ENCODE results near the gene NCF1.
A peak's percentile ranks its signal among the peaks of the same experiment; 100 is the strongest.
"Not testable (repeated sequence)": the region's sequence is repeated elsewhere in the genome, so short reads cannot be mapped to it uniquely, and the experiment has no call there.

NCF1 gene

DNA sequence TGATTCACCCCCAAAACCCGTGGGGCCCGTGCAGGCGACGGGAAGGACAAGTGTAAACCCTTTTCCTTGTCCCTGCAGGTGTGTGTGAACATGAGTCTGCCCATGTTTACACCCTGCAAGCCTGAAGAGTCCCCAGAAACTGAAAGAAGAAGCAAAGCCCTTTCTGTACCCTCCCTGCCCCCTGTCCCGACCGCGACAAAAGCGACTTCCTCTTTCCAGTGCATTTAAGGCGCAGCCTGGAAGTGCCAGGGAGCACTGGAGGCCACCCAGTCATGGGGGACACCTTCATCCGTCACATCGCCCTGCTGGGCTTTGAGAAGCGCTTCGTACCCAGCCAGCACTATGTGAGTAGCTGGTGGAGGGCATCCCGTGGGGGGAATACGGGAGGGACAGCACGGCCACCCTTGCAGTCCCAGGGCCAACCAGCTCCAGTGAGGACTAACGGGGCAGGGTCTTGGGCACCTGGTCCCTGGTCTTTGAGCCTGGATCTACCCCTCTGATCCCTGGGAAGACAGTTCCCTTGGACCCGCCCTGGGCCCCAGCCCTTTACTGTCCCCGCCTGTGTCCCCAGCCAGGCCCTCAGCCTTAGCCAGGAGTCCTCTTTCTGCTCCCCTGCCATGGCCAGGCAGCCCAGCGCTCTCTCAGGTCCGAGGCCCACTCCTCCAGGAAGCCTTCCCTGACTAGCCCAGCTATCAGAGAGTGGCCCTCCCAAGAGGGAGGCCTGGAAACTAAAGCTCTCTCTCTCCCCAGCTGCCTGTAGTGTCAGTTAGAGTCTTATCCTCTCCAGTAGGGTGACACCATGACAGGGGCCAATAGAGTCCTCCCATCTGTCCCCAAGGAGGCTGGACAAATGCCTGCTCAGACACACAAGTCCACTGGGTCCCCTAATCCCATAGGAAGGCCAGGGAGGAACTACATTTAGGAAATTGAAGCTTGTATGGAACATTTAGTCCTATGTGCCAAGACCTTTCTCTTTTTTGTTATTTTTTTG lies at the start of gene NCF1:
TSS of gene NCF1 (plus strand) at position 252 of the 991 bp plus-strand sequence. CDS start at position 273, 21 bp downstream.
- not testable (repeated sequence) for DNase-seq

DNA sequence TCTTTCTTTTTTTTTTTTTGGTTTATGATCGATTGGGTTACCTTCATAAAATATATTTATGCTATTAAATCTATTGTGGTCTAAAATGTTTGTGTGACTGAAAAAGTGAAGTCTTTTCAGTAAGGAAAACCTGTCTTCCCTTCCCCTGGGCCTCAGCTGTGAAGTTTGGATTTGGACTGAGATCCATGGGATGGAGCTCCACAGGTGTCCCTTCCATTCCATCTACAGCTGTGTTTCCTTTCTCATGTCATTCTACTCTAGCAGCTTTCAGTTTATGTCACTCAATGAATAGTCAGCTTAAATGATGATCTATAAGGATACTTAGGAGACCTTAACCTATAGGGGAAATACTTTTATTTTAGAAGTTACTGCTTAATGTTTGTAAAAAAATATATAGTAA lies 48.0 kb upstream of the NCF1 start:
- no peak for DNase-seq

DNA sequence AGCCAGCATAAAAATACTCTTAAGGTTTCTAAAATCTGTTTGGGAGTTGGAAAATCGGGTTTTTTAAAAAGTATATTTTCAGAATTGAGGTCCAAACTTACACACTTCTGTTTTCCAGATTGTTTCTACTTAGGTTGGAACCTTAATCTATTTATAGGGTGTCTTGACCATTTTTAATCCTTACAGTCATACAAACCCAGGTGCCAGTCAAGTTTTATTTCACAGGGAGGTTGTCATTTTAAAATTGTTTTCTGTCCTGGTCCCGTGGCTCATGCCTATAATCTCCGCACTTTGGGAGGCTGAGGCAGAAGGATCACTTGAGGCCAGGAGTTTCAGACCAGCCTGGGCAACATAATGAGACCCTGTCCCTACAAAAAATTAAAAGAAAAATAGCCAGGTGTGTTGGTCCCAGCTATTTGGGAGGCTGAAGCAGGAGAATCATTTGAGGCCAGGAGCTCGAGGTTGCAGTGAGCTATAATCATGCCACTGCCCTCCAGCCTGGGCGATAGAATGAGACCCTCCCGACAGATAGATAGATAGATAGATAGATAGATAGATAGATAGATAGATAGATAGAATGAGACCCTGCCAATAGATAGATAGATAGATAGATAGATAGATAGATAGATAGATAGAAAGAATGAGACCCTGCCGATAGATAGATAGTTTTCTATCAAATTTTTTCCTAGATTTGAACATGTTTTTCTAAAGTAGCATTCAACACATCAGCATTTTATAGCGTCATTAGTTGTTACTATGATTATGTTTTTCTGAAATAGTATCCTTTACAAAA lies 47.3 kb upstream of the NCF1 start:
- DNase-seq = no peak

DNA sequence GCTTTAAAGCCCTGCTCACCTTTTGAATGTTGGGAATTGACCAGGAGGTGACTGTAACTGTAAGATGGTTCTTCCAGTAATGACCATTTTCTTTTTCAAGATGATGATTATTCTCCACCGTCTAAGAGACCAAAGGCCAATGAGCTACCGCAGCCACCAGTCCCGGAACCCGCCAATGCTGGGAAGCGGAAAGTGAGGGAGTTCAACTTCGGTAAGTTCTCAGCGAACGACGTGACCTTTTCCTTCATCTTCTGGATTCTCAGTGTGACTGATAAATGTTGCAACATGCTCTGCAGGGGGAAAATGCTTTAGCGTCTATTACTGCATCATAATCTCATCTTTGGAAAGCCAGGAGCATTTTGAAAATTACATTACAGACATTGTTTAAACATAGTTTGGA lies 45.1 kb upstream of the NCF1 start:
- not testable (repeated sequence) for DNase-seq

DNA sequence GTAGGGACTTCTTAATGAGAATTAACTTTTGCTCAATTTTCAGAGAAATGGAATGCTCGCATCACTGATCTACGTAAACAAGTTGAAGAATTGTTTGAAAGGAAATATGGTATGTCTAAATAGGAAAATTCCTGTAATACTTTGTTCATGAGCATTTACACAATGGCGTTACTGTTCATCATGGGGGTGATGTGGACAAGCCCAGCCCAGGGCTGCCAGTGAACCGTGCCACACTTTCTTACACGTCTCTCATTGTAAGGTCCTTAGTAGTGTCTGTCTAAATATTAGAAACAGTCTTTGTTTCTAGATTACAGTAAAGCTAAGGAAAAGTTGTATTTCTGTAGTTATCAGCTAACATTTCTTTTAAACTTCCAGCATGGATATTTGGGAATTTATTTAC lies 43.6 kb upstream of the NCF1 start:
- not testable (repeated sequence) for DNase-seq

DNA sequence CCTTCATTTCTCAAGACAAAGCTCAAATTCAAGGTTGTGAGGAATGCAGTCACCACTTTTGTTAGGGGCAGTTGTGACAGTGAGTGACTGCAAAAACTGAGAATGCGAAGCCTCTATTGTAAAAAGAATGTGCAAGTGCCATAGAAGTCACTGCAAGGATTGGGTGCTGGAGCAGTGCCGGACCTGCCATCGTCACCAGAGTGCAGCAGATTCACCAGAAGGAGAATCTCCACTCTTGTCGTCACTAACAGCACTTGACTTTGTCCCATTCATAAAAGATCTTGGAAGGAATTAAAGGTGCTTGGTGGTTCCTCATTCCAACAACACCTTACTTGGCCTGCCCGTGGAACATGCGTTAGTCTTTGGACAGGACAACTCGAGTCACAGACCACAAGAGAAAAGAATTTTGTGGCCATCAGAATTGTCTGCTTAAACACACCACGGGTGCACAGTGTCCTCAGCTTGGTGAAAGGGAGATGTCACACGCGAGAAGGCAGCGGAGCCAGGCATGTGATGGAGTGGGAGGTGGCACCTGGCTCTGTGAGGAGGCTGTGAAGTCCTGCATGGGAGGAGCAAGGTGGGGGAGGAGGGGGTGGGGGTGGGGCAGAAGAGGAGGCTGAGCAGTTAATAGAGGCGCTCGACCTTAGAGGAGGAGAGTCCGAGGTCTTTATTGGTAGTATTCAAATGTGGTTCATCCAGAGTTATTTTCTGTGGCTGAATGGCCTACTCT lies 33.7 kb upstream of the NCF1 start:
- not testable (repeated sequence) for DNase-seq

DNA sequence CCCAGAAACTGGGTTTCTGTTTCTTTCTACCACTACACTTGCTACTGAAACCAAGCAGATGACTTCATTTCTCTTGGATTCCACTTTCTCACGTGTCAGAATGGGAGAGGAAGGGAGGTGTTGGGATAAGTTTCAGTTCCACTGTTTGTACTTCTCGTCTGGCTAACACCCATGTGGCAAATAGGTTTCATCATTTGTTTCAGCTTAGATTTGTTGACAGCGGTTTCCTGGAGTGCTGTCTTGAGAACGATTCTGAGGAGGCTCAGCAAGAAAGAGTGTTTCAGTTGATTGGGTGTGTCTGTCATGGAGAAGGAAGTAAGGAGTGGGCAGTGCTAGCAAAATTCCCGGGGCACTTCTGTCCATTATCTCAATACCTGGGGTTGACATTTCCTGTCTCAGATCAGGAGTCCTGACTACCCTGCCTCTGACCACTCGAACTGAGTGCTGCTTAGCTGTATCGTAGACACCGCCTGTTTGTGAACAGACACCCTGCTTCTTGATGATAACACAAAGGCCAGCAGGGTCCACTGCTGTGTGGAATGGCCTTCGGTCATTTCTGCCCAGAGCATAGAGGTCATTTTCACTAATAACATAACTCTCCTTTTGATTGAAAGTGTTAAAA lies 29.8 kb upstream of the NCF1 start:
- DNase-seq = not testable (repeated sequence)

DNA sequence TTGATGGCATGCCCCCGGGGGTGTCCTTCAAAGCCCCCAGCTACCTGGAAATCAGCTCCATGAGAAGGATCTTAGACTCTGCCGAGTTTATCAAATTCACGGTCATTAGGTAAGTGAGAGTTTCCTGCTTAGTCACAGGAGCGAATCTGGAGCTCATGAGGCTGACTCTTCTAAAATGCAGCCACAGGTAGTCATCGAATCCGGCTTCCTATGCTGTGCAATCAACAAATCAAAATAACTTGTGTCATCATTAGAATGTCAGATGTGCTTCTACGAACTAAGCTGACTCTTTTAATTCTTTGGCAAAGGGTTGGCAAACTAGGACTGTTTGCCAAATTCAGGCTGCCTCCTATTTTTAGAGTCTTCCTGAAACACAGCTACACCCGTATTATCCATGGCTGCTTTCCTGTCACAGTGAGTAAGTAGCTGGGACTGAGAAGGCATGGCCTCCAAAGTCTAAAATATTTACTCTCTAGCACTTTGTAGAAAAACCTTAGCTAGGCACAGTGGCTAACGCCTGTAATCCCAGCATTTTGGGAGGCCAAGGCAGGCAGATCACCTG lies 19.8 kb upstream of the NCF1 start:
- not testable (repeated sequence) for DNase-seq

DNA sequence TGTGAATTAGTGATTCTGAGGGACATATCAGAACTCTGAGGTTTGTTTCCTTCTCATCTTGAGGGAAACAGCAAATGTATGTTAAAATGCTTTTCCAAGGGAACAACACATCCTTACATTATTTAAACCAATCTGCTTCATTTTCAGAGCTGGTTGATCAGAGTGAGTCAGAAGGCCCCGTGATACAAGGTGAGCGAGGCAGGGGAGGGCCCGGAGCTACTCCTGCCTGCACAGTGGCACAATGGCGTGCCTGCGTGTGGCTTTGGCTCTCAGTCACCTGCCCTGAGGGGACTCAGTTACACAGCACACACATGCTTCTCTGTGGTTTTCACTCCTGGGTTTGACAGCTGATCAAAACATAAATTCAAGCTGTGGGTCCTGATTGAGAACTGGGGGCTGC lies 17.1 kb upstream of the NCF1 start:
- not testable (repeated sequence) for DNase-seq

DNA sequence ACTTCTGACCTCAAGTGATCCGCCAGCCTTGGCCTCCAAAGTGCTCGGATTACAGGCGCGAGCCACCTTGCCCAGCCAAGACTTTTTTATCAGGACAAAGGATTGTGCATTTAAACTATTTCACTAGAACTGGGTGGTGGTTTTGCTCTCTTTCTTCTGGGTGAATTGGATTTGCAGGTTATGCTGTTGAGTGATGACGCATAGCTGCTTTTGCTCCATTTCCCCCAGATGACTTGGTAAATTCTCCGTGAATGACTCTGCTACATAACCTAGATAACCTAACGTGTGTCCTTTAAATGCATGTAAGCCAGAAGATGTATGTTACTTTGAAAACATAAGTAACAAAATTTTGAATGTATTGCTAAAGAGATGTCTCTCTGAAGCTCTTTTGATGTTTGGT lies 15.5 kb upstream of the NCF1 start:
- DNase-seq = not testable (repeated sequence)

DNA sequence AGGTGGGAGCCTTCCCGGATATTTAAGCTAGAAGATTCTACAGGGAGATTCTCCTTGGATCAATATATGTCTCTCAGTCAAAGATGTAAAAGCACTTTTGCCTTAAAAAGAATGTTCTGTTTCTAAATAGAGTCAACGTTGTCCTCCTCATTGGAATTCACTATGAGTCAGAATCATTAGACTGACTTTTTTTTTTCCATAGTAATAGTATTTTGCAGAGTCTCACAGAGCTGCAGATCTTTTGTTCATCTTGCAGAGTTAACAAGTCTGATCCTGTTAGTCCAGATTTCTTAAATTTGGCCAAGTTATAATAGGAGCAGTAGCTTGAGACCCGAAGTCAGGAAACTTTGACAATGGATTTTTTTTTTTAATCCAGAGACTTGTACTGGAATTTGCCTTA lies 14.8 kb upstream of the NCF1 start:
- not testable (repeated sequence) for DNase-seq

DNA sequence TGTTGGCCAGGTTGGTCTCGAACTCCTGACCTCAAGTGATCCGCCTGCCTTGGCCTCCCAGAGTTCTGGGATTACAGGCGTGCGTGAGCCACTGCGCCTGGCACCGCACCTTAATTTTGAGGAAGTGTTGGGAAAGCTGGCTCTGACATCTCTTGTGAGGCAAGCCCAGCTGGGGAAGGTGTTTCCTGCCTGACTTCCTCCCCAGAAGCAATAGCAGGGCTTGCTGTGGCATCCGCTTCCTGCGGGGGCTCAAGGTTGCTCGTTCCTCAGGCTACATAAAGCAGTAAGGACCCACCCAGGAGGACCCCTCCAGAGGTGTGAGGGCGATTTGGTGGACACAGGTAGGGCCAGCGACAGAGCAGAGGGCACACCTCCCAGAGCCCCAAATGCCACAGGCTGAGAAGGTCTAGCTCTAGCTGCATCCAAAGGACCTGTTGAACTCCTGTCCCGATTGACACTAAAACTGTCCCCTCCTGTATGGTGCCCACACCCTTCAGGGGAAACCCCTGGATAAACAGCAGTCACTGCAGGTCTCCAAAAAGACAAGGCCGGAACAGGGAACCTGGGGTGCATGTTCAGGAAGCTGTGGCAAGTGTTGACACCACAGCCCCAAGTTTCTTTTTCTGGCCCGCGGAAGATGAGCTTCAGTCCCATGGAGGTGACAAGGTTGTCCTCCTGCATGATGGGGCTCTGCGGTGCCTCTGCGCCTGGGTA lies 8.4 kb upstream of the NCF1 start:
- DNase-seq = not testable (repeated sequence)

DNA sequence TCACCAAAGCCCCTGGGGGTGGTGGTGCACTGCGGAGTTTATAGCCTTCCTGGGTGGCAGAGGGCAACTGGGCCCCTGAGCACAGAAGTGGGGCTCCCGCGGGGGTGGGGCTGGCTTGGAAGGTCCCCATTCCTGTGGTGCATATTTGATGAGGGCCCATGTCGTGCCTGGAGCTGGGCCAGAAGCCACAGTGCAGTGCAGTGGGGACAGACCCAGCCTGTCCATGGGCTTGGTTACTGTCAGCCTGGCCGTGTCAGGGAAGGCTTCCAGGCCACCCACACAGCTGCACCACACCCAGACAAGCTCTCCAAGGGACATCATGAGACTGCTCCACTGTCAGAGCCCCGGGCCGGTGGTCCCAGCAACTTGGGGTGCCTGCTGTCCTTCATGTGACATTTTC lies 7.3 kb upstream of the NCF1 start:
- DNase-seq = not testable (repeated sequence)

DNA sequence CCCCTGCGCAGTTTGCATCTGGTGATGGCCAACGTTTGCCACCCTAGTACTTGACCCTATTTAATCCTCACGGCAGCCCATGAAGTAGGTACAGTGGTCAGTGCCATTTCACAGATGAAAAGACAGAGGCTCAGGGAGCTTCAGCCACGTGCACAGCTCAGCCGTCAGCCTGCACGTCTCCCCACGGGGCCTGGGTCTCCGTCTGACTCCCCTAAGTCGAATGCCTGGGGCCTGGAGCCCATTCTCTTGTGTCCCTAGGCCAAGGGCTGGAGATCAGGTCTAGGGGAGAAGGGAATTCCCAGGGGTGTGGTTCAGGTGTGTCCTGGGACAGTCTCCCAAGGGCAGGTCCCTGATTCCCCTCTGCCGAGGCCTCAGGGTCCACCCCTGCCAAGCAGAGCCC lies 6.8 kb upstream of the NCF1 start:
- DNase-seq = not testable (repeated sequence)

DNA sequence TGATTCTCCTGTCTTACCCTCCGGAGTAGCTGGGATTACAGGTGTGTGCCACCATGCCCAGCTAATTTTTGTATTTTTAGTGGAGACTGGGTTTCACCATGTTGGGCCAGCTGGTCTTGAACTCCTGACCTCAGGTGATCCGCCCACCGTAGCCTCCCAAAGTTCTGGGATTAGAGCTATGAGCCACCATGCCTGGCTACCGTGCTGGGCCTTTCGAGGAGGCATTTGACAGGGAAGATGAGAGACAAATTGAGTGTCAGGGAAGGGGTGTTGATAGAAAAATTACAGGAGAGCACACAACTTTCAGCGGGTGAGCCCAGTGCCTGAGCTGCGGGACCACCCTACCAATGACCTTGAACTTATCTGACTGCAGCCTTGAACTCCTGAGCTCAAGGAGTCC lies 3.7 kb upstream of the NCF1 start:
- not testable (repeated sequence) for DNase-seq

DNA sequence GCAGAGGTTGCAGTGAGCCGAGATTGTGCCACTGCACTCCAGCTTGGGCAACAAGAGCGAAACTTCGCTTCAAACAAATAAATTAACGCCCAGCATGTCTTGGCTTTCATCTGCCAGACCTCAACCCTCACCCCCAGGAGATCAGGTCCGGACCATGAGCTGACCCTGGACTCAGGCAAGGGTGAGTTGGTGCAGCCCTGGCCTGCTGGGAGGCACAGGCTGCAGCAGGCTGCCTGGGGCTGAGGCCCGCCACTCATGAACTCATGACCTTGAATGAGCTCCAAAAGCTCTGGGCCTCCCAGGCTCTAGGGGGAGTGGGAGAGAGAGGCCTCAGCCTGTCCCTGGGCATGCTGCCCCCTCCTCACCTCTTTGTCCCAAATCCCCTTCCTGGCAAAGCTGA lies 1.7 kb upstream of the NCF1 start:
- not testable (repeated sequence) for DNase-seq

DNA sequence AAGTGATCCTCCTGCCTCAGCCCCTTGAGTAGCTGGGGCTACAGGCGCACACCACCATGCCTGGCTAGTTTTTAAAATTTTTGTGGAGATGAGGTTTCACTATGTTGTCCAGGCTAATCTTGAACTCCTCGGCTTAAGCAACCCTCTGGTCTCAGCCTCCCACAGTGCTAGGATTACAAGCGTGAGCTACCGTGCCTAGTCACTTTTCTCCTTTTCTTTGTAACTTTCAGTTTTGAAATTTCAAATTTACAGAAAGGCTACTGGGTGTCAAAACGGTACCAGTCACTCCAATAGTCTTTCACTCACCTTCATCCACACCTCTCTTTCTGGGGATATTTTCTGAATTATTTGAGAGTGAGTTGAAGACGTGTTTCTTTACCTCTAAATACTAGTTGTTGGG lies 1.3 kb downstream of the NCF1 start:
- DNase-seq = not testable (repeated sequence)

DNA sequence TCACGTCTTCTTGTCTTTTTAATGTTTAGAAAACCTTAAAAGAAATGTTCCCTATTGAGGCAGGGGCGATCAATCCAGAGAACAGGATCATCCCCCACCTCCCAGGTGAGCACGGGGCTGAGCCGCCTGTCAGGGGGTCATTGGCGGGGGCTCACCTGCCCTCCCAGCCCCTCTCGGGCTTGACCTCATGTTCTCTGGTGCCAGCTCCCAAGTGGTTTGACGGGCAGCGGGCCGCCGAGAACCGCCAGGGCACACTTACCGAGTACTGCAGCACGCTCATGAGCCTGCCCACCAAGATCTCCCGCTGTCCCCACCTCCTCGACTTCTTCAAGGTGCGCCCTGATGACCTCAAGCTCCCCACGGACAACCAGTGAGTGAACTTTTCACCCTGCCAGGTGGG lies 5.2 kb downstream of the NCF1 start:
- DNase-seq = not testable (repeated sequence)

DNA sequence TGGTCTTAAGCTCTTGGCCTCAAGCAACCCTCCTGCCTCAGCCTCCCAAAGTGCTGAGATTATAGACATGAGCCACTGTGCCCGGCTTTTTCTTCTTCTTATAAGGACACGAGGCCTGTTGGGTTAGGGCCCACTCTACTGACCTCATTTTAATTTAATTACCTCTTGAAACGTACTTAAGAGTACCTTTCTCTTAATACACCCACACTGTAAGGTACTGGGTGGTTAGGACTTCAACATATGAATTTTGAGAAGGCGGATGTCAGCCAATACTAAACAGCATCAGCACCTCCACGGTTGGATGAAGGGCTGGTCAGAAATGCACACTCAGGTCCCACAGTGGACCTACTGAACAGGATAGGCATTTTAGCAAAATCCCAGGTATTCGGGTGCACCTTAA lies 7.9 kb downstream of the NCF1 start:
- not testable (repeated sequence) for DNase-seq

DNA sequence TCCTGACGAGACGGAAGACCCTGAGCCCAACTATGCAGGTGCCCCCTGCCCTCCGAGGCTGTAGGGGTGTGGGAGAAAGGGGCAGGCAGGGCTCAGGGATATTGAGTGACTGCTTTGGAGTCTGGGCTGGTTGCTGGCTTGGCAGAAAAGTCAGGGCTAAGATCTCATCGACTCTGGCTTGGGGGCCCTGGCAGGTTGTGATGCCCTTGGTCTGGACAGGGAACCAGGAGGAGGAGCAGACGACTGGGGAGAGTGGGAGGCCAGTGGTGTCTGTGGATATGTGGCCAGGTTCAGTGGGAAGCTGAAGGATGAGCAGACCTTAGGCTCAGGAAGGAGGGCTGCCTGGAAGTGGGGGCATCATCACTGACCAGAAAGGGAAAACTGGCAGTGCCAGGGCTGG lies 9.8 kb downstream of the NCF1 start:
- not testable (repeated sequence) for DNase-seq

DNA sequence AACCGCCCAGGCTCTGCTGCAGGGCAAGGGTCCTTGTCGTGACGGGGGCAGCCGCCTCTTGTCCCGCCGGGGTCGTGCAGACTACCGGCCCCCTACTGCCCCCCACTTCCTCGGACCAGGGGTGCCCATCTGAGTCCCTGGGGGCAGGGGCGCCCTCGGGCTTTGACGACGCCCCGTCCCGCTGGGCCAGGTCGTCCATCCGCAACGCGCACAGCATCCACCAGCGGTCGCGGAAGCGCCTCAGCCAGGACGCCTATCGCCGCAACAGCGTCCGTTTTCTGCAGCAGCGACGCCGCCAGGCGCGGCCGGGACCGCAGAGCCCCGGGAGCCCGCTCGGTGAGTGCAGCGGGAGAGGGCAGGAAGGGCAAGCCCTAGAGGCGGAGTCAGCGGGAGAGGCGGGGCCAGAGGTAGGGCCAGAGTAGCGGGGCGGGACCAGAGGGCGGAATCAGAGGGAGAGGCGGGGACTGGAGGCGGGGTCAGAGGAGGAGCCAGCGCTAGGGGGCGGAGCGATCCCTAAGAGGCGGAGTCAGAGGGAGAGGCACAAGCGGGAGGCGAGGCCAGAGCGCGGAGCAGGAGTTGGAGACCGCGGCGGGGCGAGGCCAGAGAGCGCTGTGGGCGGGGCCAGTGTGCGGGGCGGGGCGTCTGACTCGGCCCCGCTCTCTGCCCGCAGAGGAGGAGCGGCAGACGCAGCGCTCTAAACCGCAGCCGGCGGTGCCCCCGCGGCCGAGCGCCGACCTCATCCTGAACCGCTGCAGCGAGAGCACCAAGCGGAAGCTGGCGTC lies 14.7 kb downstream of the NCF1 start:
- peak; percentile 90 for DNase-seq
